ENCODE measurements around the gene FAM210B. TPM values are rescaled to one million over a fixed set of nuclear protein-coding genes. Genes with fewer than 3 reads are reported as not detected.

Gene FAM210B
- 10 to 100 TPM; 14.0 to 21.4 (median 16.8) TPM for total RNA-seq

- no peaks in the 10 kb centered on the region for H3K36me3 ChIP-seq
- peaks cover 0 to 18% (median 4%) of the 10 kb centered on the region in 4 donors for H3K4me1 ChIP-seq
- peak within 1 kb of the TSS; percentile 59 to 100 (median 90) for H3K4me3 ChIP-seq
- H3K27ac ChIP-seq, result peak within 1 kb of the TSS; percentile 61 to 83 (median 76)
- H3K27me3 ChIP-seq, result no peaks in the 10 kb centered on the region
- TF ChIP-seq POLR2A (IDR thresholded peaks at IDR 0.05), result peak in 1 of 2 donors; percentile 35
- TF ChIP-seq CTCF (IDR thresholded peaks at IDR 0.05), result no peak
- peak; percentile 76 to 93 (median 91) for DNase-seq
- H3K9me3 ChIP-seq, result no peaks in the 10 kb centered on the region
Measured at GRCh38 chr20:56358600-56359211, at the start of gene FAM210B. Gene FAM210B (plus strand): TSS chr20:56358974. CDS start chr20:56359006, 32 bp downstream.

GRCh38 chr20:56316051-56316450 lies 42.7 kb upstream of the FAM210B start:
- Histone ChIP-seq H3K36me3 (no peaks in the 10 kb centered on the region), H3K27ac (no peak overlapping the region), H3K27me3 (no peaks in the 10 kb centered on the region), H3K4me1 (no peaks in the 10 kb centered on the region), H3K9me3 (no peaks in the 10 kb centered on the region), H3K4me3 (no peak overlapping the region)
- no peak for TF ChIP-seq CTCF (IDR thresholded peaks at IDR 0.05)
- no peak for TF ChIP-seq POLR2A (IDR thresholded peaks at IDR 0.05)
- no peak for DNase-seq

- Histone ChIP-seq H3K27ac (no peak overlapping the region), H3K9me3 (no peaks in the 10 kb centered on the region), H3K4me3 (no peak overlapping the region), H3K36me3 (no peaks in the 10 kb centered on the region), H3K4me1 (no peaks in the 10 kb centered on the region), H3K27me3 (no peaks in the 10 kb centered on the region)
- DNase-seq, result no peak
- no peak for TF ChIP-seq POLR2A (IDR thresholded peaks at IDR 0.05)
- TF ChIP-seq CTCF (IDR thresholded peaks at IDR 0.05), result no peak
Measured at GRCh38 chr20:56316483-56316882, 42.3 kb upstream of the FAM210B start.

- Histone ChIP-seq H3K27me3 (no peaks in the 10 kb centered on the region), H3K36me3 (no peaks in the 10 kb centered on the region), H3K27ac (no peak overlapping the region), H3K9me3 (no peaks in the 10 kb centered on the region), H3K4me1 (no peaks in the 10 kb centered on the region), H3K4me3 (no peak overlapping the region)
- DNase-seq, result no peak
- TF ChIP-seq CTCF (IDR thresholded peaks at IDR 0.05), result no peak
- TF ChIP-seq POLR2A (IDR thresholded peaks at IDR 0.05), result no peak
Measured at GRCh38 chr20:56322681-56323080, 36.1 kb upstream of the FAM210B start.

- H3K27ac ChIP-seq, result no peak overlapping the region
Measured at GRCh38 chr20:56323206-56323605, 35.6 kb upstream of the FAM210B start.

More at GRCh38 chr20:56323206-56323605, 35.6 kb upstream of the FAM210B start:
- Histone ChIP-seq H3K9me3 (no peaks in the 10 kb centered on the region), H3K27me3 (no peaks in the 10 kb centered on the region), H3K4me3 (no peak overlapping the region), H3K36me3 (no peaks in the 10 kb centered on the region), H3K4me1 (no peaks in the 10 kb centered on the region)
- no peak for TF ChIP-seq POLR2A (IDR thresholded peaks at IDR 0.05)
- no peak for TF ChIP-seq CTCF (IDR thresholded peaks at IDR 0.05)
- DNase-seq, result no peak

All from Peyer's patch (tissue), 4 donors.